ENCODE data around the gene ARFGEF3. TPM values are rescaled to one million over a fixed set of nuclear protein-coding genes. Genes with fewer than 3 reads are reported as not detected.

Gene ARFGEF3
- total RNA-seq, 1 experiment from 2014 or later: 20.1 TPM

- TF ChIP-seq ZNF121 (CRISPR knock-in tag; IDR thresholded peaks at IDR 0.05): no peak
- TF ChIP-seq, protein P1, sequence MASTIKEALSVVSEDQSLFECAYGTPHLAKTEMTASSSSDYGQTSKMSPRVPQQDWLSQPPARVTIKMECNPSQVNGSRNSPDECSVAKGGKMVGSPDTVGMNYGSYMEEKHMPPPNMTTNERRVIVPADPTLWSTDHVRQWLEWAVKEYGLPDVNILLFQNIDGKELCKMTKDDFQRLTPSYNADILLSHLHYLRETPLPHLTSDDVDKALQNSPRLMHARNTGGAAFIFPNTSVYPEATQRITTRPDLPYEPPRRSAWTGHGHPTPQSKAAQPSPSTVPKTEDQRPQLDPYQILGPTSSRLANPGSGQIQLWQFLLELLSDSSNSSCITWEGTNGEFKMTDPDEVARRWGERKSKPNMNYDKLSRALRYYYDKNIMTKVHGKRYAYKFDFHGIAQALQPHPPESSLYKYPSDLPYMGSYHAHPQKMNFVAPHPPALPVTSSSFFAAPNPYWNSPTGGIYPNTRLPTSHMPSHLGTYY (CRISPR knock-in tag; IDR thresholded peaks at IDR 0.05): no peak
Measured at GRCh38 chr6:138235205-138235604, 73.5 kb downstream of the ARFGEF3 start (continued).

- Mint-ChIP-seq H3K36me3 (no peaks in the 10 kb centered on the region), H3K4me3 (no peak overlapping the region), H3K9me3 (no peaks in the 10 kb centered on the region), H3K27ac (no peak overlapping the region), H3K4me1 (peaks cover 26% of the 10 kb centered on the region), H3K27me3 (ENCODE audit: low read depth) (no peaks in the 10 kb centered on the region)
- TF ChIP-seq, protein P2, sequence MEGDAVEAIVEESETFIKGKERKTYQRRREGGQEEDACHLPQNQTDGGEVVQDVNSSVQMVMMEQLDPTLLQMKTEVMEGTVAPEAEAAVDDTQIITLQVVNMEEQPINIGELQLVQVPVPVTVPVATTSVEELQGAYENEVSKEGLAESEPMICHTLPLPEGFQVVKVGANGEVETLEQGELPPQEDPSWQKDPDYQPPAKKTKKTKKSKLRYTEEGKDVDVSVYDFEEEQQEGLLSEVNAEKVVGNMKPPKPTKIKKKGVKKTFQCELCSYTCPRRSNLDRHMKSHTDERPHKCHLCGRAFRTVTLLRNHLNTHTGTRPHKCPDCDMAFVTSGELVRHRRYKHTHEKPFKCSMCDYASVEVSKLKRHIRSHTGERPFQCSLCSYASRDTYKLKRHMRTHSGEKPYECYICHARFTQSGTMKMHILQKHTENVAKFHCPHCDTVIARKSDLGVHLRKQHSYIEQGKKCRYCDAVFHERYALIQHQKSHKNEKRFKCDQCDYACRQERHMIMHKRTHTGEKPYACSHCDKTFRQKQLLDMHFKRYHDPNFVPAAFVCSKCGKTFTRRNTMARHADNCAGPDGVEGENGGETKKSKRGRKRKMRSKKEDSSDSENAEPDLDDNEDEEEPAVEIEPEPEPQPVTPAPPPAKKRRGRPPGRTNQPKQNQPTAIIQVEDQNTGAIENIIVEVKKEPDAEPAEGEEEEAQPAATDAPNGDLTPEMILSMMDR (IDR thresholded peaks at IDR 0.05): no peak
- TF ChIP-seq SP1 (CRISPR knock-in tag; conservative IDR thresholded peaks at IDR 0.05): no peak
- TF ChIP-seq, protein P3, sequence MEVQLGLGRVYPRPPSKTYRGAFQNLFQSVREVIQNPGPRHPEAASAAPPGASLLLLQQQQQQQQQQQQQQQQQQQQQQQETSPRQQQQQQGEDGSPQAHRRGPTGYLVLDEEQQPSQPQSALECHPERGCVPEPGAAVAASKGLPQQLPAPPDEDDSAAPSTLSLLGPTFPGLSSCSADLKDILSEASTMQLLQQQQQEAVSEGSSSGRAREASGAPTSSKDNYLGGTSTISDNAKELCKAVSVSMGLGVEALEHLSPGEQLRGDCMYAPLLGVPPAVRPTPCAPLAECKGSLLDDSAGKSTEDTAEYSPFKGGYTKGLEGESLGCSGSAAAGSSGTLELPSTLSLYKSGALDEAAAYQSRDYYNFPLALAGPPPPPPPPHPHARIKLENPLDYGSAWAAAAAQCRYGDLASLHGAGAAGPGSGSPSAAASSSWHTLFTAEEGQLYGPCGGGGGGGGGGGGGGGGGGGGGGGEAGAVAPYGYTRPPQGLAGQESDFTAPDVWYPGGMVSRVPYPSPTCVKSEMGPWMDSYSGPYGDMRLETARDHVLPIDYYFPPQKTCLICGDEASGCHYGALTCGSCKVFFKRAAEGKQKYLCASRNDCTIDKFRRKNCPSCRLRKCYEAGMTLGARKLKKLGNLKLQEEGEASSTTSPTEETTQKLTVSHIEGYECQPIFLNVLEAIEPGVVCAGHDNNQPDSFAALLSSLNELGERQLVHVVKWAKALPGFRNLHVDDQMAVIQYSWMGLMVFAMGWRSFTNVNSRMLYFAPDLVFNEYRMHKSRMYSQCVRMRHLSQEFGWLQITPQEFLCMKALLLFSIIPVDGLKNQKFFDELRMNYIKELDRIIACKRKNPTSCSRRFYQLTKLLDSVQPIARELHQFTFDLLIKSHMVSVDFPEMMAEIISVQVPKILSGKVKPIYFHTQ (CRISPR knock-in tag; IDR thresholded peaks at IDR 0.05): no peak
- TF ChIP-seq PRDM15 (CRISPR knock-in tag; IDR thresholded peaks at IDR 0.05): no peak
- no peak for TF ChIP-seq CREM (CRISPR knock-in tag; IDR thresholded peaks at IDR 0.05)
- no peak for TF ChIP-seq E2F1 (CRISPR knock-in tag; IDR thresholded peaks at IDR 0.05)
- no peak for TF ChIP-seq ZNF416 (CRISPR knock-in tag; IDR thresholded peaks at IDR 0.05)
- no peak for TF ChIP-seq NFE2L1 (CRISPR knock-in tag; IDR thresholded peaks at IDR 0.05)
- TF ChIP-seq, protein P4, sequence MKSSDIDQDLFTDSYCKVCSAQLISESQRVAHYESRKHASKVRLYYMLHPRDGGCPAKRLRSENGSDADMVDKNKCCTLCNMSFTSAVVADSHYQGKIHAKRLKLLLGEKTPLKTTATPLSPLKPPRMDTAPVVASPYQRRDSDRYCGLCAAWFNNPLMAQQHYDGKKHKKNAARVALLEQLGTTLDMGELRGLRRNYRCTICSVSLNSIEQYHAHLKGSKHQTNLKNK (CRISPR knock-in tag; IDR thresholded peaks at IDR 0.05): no peak
- no peak for DNase-seq (ENCODE audit: low spot score)
- CTCF ChIA-PET: interaction anchor here (0.6 to 1.3 kb wide), 3 partner anchors 25 to 276 kb away, joined by 3 read pairs; no protein-coding TSS in a partner anchor
- POLR2A ChIA-PET: no interaction called here
- ATAC-seq: no peak
Measured at GRCh38 chr6:138235693-138236092, 74.0 kb downstream of the ARFGEF3 start.

DNA sequence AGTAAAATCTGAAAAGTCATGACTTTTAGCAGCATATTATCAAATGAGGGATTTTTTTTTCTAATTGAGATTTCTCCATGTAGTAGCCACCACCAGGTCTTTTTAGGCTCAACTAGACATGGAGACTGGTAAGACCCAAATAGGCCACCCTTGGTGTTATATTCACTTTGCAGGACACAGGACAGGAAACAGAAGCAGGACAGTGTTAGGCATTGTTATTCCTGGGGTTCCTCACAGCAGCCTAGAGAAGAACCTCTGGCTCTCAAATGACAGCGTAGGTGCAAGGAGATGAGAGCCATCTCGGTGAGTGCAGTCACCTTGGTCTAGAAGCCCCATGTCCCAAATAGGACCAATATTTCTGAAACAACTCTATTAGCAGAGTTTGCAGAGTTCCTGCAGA, 75.7 kb downstream of the ARFGEF3 start:
- Mint-ChIP-seq H3K9me3 (no peaks in the 10 kb centered on the region), H3K27me3 (ENCODE audit: low read depth) (no peaks in the 10 kb centered on the region), H3K4me1 (peaks cover 25% of the 10 kb centered on the region), H3K36me3 (no peaks in the 10 kb centered on the region), H3K4me3 (no peak overlapping the region), H3K27ac (peak overlapping the region; percentile 57)
- ATAC-seq: peak; percentile 87
- ChIA-PET CTCF (interaction anchor here (0.9 kb wide), 1 partner anchor 8 kb away, joined by 4 read pairs; no protein-coding TSS in a partner anchor), POLR2A (no interaction called here)
- DNase-seq (ENCODE audit: low spot score): no peak
- TF ChIP-seq, protein P1 (CRISPR knock-in tag; IDR thresholded peaks at IDR 0.05): no peak
- TF ChIP-seq CREM (CRISPR knock-in tag; IDR thresholded peaks at IDR 0.05) (no peak), ELF4 (CRISPR knock-in tag; IDR thresholded peaks at IDR 0.05; ENCODE audit: low read depth) (no peak), E2F1 (CRISPR knock-in tag; IDR thresholded peaks at IDR 0.05) (no peak)
- TF ChIP-seq, protein P4 (CRISPR knock-in tag; IDR thresholded peaks at IDR 0.05): no peak
